Hepatocyte (in vitro differentiated cells): Measurements from ENCODE around the gene CALCOCO2. TPM values are rescaled to one million over a fixed set of nuclear protein-coding genes. Genes with fewer than 3 reads are reported as not detected.
"Not testable (repeated sequence)": the region's sequence is repeated elsewhere in the genome, so short reads cannot be mapped to it uniquely, and the experiment has no call there.

ENCODE experiments used
- DNase-seq: peaks from one replicate; pipeline ENCODE4 v3.0.0-alpha.2; 2016; ENCODE audit warnings: low spot score
- H2AFZ ChIP-seq: fragments of 200-600 bp; sonication (generic); 2 replicates; pipeline ENCODE4 v1.6.0; 2016; ENCODE audit warnings: antibody characterized with exemption, mild to moderate bottlenecking
- H3K27ac ChIP-seq: fragments of 200-600 bp; sonication (generic); 2 replicates; pipeline ENCODE4 v1.5.1; 2016; ENCODE audit warnings: mild to moderate bottlenecking
- H3K27me3 ChIP-seq: fragments of 200-600 bp; sonication (generic); 2 replicates; pipeline ENCODE4 v1.6.1; 2016
- H3K36me3 ChIP-seq: fragments of 200-600 bp; sonication (generic); replicated peaks from 2 replicates; pipeline ENCODE4 v1.5.1; 2016; ENCODE audit warnings: low read depth; ENCODE audit not compliant: insufficient read depth
- H3K4me1 ChIP-seq: fragments of 200-600 bp; sonication (generic); 2 replicates; pipeline ENCODE4 v1.5.1; 2016; ENCODE audit warnings: mild to moderate bottlenecking, moderate library complexity; ENCODE audit not compliant: insufficient read depth
- H3K4me2 ChIP-seq: fragments of 200-600 bp; sonication (generic); 2 replicates; pipeline ENCODE4 v1.6.0; 2016
- H3K4me3 ChIP-seq: fragments of 200-600 bp; sonication (generic); 2 replicates; pipeline ENCODE4 v1.5.1; 2016; ENCODE audit warnings: mild to moderate bottlenecking
- H3K79me2 ChIP-seq: fragments of 200-600 bp; sonication (generic); 2 replicates; pipeline ENCODE4 v1.6.0; 2017; ENCODE audit warnings: mild to moderate bottlenecking
- H3K9me2 ChIP-seq: fragments of 200-600 bp; sonication (generic); replicated peaks from 2 replicates; pipeline ENCODE4 v1.6.0; 2017; ENCODE audit warnings: mild to moderate bottlenecking; ENCODE audit not compliant: insufficient read depth
- H3K9me3 ChIP-seq: fragments of 200-600 bp; sonication (generic); 2 replicates; pipeline ENCODE4 v1.5.1; 2016; ENCODE audit warnings: low read depth, mild to moderate bottlenecking
- H4K20me1 ChIP-seq: fragments of 200-600 bp; sonication (generic); 2 replicates; pipeline ENCODE4 v1.6.0; 2016; ENCODE audit warnings: mild to moderate bottlenecking; ENCODE audit not compliant: insufficient read depth, poor library complexity, severe bottlenecking
- EZH2 ChIP-seq: fragments of 200-600 bp; sonication (generic); IDR thresholded peaks from 2 replicates; pipeline ENCODE4 v1.6.1; 2016; ENCODE audit warnings: antibody characterized with exemption, mild to moderate bottlenecking, borderline replicate concordance
- EZH2phosphoT487 ChIP-seq: fragments of 200-600 bp; sonication (generic); IDR thresholded peaks from one replicate; pipeline ENCODE4 v1.6.1; 2018; ENCODE audit warnings: antibody characterized with exemption, mild to moderate bottlenecking, low read depth, moderate library complexity; ENCODE audit not compliant: unreplicated experiment, severe bottlenecking
- WGBS: methylation state at CpG from one replicate; pipeline ENCODE4 v1.1.6; 2016; ENCODE audit warnings: low lambda C conversion rate; ENCODE audit errors: missing lambda C conversion rate; 5-methylcytosine and 5-hydroxymethylcytosine counted together
- polyA plus RNA-seq: library from polyadenylated mRNA; unstranded; fragments of >200 nt; fragmentation: Nextera tagmentation; extraction: Ambion mirVana; gene quantifications from 2 replicates; pipeline ENCODE4 v1.2.1, GENCODE V29; 2016
- total RNA-seq: library from RNA; depleted of rRNA; stranded (reverse); fragments of >200 nt; gene quantifications from 2 replicates; pipeline ENCODE4 v1.2.3, GENCODE V29; 2014
- TF ChIP-seq, protein P1 (sequence below): fragments of 200-600 bp; sonication (generic); IDR thresholded peaks from 2 replicates; pipeline ENCODE4 v1.5.1; 2016; ENCODE audit warnings: antibody characterized with exemption, mild to moderate bottlenecking; ENCODE audit not compliant: poor library complexity

The CALCOCO2 gene
- total and polyA plus RNA-seq, 2 experiments from 2014 or later, result 76.3 to 79.2 TPM

GRCh38 chr17:48819466-48819865 lies 11.4 kb upstream of the CALCOCO2 start:
- Histone ChIP-seq H2AFZ (no peak overlapping the region), H3K27me3 (peaks cover 6% of the 10 kb centered on the region), H3K4me1 (no peaks in the 10 kb centered on the region), H3K9me2 (no peaks in the 10 kb centered on the region), H4K20me1 (no peaks in the 10 kb centered on the region), H3K36me3 (no peaks in the 10 kb centered on the region), H3K4me3 (no peak overlapping the region), H3K27ac (no peak overlapping the region), H3K4me2 (no peak overlapping the region), H3K79me2 (no peaks in the 10 kb centered on the region), H3K9me3 (no peaks in the 10 kb centered on the region)
- 79% methylated on average over 11 of the region's 11 CpGs for WGBS
- DNase-seq, result no peak
- TF ChIP-seq EZH2phosphoT487, result no peak
- no peak for TF ChIP-seq EZH2
- TF ChIP-seq, protein P1, sequence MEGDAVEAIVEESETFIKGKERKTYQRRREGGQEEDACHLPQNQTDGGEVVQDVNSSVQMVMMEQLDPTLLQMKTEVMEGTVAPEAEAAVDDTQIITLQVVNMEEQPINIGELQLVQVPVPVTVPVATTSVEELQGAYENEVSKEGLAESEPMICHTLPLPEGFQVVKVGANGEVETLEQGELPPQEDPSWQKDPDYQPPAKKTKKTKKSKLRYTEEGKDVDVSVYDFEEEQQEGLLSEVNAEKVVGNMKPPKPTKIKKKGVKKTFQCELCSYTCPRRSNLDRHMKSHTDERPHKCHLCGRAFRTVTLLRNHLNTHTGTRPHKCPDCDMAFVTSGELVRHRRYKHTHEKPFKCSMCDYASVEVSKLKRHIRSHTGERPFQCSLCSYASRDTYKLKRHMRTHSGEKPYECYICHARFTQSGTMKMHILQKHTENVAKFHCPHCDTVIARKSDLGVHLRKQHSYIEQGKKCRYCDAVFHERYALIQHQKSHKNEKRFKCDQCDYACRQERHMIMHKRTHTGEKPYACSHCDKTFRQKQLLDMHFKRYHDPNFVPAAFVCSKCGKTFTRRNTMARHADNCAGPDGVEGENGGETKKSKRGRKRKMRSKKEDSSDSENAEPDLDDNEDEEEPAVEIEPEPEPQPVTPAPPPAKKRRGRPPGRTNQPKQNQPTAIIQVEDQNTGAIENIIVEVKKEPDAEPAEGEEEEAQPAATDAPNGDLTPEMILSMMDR, result no peak

GRCh38 chr17:48820936-48821335 lies 9.9 kb upstream of the CALCOCO2 start:
- H3K9me2 ChIP-seq, H3K4me2 ChIP-seq, H3K79me2 ChIP-seq, H3K27me3 ChIP-seq, H3K4me1 ChIP-seq, H3K9me3 ChIP-seq, H3K27ac ChIP-seq, H3K4me3 ChIP-seq, H4K20me1 ChIP-seq, H3K36me3 ChIP-seq, DNase-seq, H2AFZ ChIP-seq: not testable (repeated sequence)
- WGBS, result 86% methylated on average over 6 of the region's 6 CpGs

DNA sequence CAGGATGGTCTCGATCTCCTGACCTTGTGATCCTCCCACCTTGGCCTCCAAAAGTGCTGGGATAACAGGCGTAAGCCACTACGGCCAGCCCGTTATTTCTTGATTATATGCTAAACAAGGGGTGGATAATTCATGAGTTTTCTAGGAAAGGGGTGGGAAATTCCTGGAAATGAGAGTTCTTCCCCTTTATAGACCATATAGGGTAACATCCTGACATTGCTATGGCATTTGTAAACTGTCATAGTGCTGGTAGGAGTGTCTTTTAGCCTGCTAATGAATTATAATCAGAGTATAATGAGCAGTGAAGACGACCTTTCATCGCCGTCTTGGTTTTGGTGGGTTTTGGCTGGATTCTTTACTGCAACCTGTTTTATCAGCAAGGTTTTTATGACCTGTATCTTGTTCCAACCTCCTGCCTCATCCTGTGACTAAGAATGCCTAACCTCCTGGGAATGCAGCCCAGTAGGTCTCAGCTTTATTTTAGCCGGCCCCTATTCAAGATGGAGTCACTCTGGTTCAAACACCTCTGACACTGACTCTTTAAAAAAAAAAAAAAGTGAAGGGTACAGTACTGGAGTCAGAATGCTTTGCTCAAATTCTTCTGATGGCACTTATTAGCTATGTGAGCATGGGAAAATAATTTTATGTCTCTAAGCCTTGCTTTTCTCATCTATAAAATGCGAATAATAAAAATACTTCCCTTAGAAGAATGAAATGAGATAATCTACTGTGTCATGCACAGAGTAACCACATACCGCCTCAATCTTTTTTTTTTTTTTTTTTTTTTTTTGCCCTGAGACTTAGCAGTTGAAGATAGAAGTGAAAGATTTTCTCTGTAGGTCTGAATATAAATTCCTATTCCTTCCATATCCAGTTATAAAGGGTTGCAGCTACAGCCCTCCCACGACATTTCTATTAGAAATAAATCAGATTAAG lies 5.1 kb upstream of the CALCOCO2 start:
- no peaks in the 10 kb centered on the region for H3K9me2 ChIP-seq
- H3K79me2 ChIP-seq, result no peaks in the 10 kb centered on the region
- H2AFZ ChIP-seq, result no peak overlapping the region
- no peaks in the 10 kb centered on the region for H3K27me3 ChIP-seq
- WGBS, result 77% methylated on average over 11 of the region's 11 CpGs
- no peaks in the 10 kb centered on the region for H3K4me1 ChIP-seq
- no peaks in the 10 kb centered on the region for H3K36me3 ChIP-seq
- TF ChIP-seq EZH2, result no peak
- TF ChIP-seq EZH2phosphoT487, result no peak
- no peaks in the 10 kb centered on the region for H3K9me3 ChIP-seq
- no peak for DNase-seq
- H3K4me2 ChIP-seq, result no peak overlapping the region
- H4K20me1 ChIP-seq, result no peaks in the 10 kb centered on the region
- no peak overlapping the region for H3K4me3 ChIP-seq
- H3K27ac ChIP-seq, result no peak overlapping the region

GRCh38 chr17:48831549-48831883 lies 681 bp downstream of the CALCOCO2 start:
- H3K27ac ChIP-seq, result peak overlapping the region; percentile 94
- peaks cover 53% of the 10 kb centered on the region for H3K79me2 ChIP-seq
- H3K4me2 ChIP-seq, result peak overlapping the region; percentile 95
- no peaks in the 10 kb centered on the region for H3K36me3 ChIP-seq
- no peak for DNase-seq
- H2AFZ ChIP-seq, result peak overlapping the region; percentile 77
- WGBS, result 6% methylated on average over 8 of the region's 8 CpGs
- TF ChIP-seq, protein P1, result no peak
- TF ChIP-seq EZH2 (no peak), EZH2phosphoT487 (no peak)
- no peaks in the 10 kb centered on the region for H3K9me3 ChIP-seq
- no peaks in the 10 kb centered on the region for H3K9me2 ChIP-seq
- peaks cover 8% of the 10 kb centered on the region for H4K20me1 ChIP-seq
- peaks cover 10% of the 10 kb centered on the region for H3K4me1 ChIP-seq
- peak overlapping the region; percentile 79 for H3K4me3 ChIP-seq
- H3K27me3 ChIP-seq, result no peaks in the 10 kb centered on the region
